Hepatocyte (in vitro differentiated cells): Measurements from ENCODE around the gene NXPH1.

Experiments
- CTCF ChIP-seq: fragments of 200-600 bp; sonication (generic); IDR thresholded peaks from 2 replicates; pipeline ENCODE4 v1.5.1; 2016; ENCODE audit warnings: antibody characterized with exemption, mild to moderate bottlenecking; ENCODE audit not compliant: poor library complexity
- EZH2 ChIP-seq: fragments of 200-600 bp; sonication (generic); IDR thresholded peaks from 2 replicates; pipeline ENCODE4 v1.6.1; 2016; ENCODE audit warnings: antibody characterized with exemption, mild to moderate bottlenecking, borderline replicate concordance

GRCh38 chr7:8443576-8444467 is 10.4 kb downstream of the NXPH1 start:
- TF ChIP-seq CTCF (peak; percentile 33), EZH2 (peak; percentile 64)
